AG09319 (cell line): ENCODE data around the gene LRRC8C.

Experiments
- DNase-seq: peaks from one replicate; pipeline ENCODE4 v3.0.0-alpha.2; 2010; ENCODE audit warnings: low read depth; ENCODE audit errors: extremely low read depth
- CTCF ChIP-seq: IDR thresholded peaks from 2 replicates; pipeline ENCODE4 v1.5.1; 2011; ENCODE audit warnings: low read depth, mild to moderate bottlenecking, inconsistent platforms, low read length, moderate library complexity

The LRRC8C gene

GRCh38 chr1:89669441-89669840, 36.5 kb downstream of the LRRC8C start:
- TF ChIP-seq CTCF, result no peak
- no peak for DNase-seq

- DNase-seq, result no peak
- no peak for TF ChIP-seq CTCF
Measured at GRCh38 chr1:89670163-89670562, 37.2 kb downstream of the LRRC8C start.

- no peak for DNase-seq
Measured at GRCh38 chr1:89670711-89671110, 37.8 kb downstream of the LRRC8C start.

GRCh38 chr1:89671775-89672488, 39.0 kb downstream of the LRRC8C start:
- DNase-seq, result no peak
- no peak for TF ChIP-seq CTCF

More at GRCh38 chr1:89670711-89671110, 37.8 kb downstream of the LRRC8C start:
- no peak for TF ChIP-seq CTCF

- no peak for DNase-seq
- TF ChIP-seq CTCF, result no peak
Measured at GRCh38 chr1:89672489-89673183, 39.7 kb downstream of the LRRC8C start.

GRCh38 chr1:89673251-89673650, 40.3 kb downstream of the LRRC8C start:
- no peak for TF ChIP-seq CTCF
- no peak for DNase-seq

GRCh38 chr1:89675677-89676076, 42.8 kb downstream of the LRRC8C start:
- no peak for DNase-seq
- TF ChIP-seq CTCF, result no peak
